ENCODE measurements around the gene SEPTIN8.

Gene SEPTIN8

GRCh38 chr5:132761321-132762240, 15.5 kb downstream of the SEPTIN8 start:
- Mint-ChIP-seq H3K9me3 (no peaks in the 10 kb centered on the region), H3K27ac (peak overlapping the region; percentile 21), H3K4me3 (no peak overlapping the region), H3K27me3 (peaks cover 1% of the 10 kb centered on the region), H3K36me3 (ENCODE audit: low read depth) (peaks cover 61% of the 10 kb centered on the region), H3K4me1 (ENCODE audit: low read depth) (peaks cover 61% of the 10 kb centered on the region)
- intact Hi-C loops (cut with micrococcal nuclease), result no loop called here

GRCh38 chr5:132760601-132761317, 16.3 kb downstream of the SEPTIN8 start:
- peaks cover 56% of the 10 kb centered on the region for H3K4me1 Mint-ChIP-seq (ENCODE audit: low read depth)
- H3K27ac Mint-ChIP-seq, result no peak overlapping the region
- H3K4me3 Mint-ChIP-seq, result no peak overlapping the region
- intact Hi-C loops (cut with micrococcal nuclease), result no loop called here
- peaks cover 61% of the 10 kb centered on the region for H3K36me3 Mint-ChIP-seq (ENCODE audit: low read depth)
- no peaks in the 10 kb centered on the region for H3K9me3 Mint-ChIP-seq
- no peaks in the 10 kb centered on the region for H3K27me3 Mint-ChIP-seq

- peaks cover 58% of the 10 kb centered on the region for H3K36me3 Mint-ChIP-seq (ENCODE audit: low read depth)
- H3K4me1 Mint-ChIP-seq (ENCODE audit: low read depth), result peaks cover 50% of the 10 kb centered on the region
- no peaks in the 10 kb centered on the region for H3K9me3 Mint-ChIP-seq
- H3K27ac Mint-ChIP-seq, result no peak overlapping the region
- H3K27me3 Mint-ChIP-seq, result no peaks in the 10 kb centered on the region
- H3K4me3 Mint-ChIP-seq, result no peak overlapping the region
- intact Hi-C loops (cut with micrococcal nuclease), result no loop called here
Observed at GRCh38 chr5:132760049-132760420, 17.0 kb downstream of the SEPTIN8 start.

- no peak overlapping the region for H3K4me3 Mint-ChIP-seq
- no peaks in the 10 kb centered on the region for H3K9me3 Mint-ChIP-seq
- intact Hi-C loops (cut with micrococcal nuclease), result no loop called here
- peaks cover 51% of the 10 kb centered on the region for H3K36me3 Mint-ChIP-seq (ENCODE audit: low read depth)
- H3K4me1 Mint-ChIP-seq (ENCODE audit: low read depth), result peaks cover 44% of the 10 kb centered on the region
- no peak overlapping the region for H3K27ac Mint-ChIP-seq
- H3K27me3 Mint-ChIP-seq, result no peaks in the 10 kb centered on the region
Observed at GRCh38 chr5:132759114-132760048, 17.7 kb downstream of the SEPTIN8 start.

GRCh38 chr5:132758451-132758850, 18.6 kb downstream of the SEPTIN8 start:
- no peak overlapping the region for H3K4me3 Mint-ChIP-seq
- H3K27me3 Mint-ChIP-seq, result no peaks in the 10 kb centered on the region
- no peaks in the 10 kb centered on the region for H3K9me3 Mint-ChIP-seq
- intact Hi-C loops (cut with micrococcal nuclease), result no loop called here
- peaks cover 34% of the 10 kb centered on the region for H3K4me1 Mint-ChIP-seq (ENCODE audit: low read depth)
- H3K36me3 Mint-ChIP-seq (ENCODE audit: low read depth), result peaks cover 42% of the 10 kb centered on the region
- no peak overlapping the region for H3K27ac Mint-ChIP-seq

- no peak overlapping the region for H3K27ac Mint-ChIP-seq
- H3K27me3 Mint-ChIP-seq, result peaks cover 6% of the 10 kb centered on the region
- no peak overlapping the region for H3K4me3 Mint-ChIP-seq
- no peaks in the 10 kb centered on the region for H3K9me3 Mint-ChIP-seq
- H3K4me1 Mint-ChIP-seq (ENCODE audit: low read depth), result peaks cover 15% of the 10 kb centered on the region
- peaks cover 36% of the 10 kb centered on the region for H3K36me3 Mint-ChIP-seq (ENCODE audit: low read depth)
- intact Hi-C loops (cut with micrococcal nuclease), result no loop called here
Observed at GRCh38 chr5:132756542-132756941, 20.5 kb downstream of the SEPTIN8 start.

GRCh38 chr5:132754947-132755346, 22.1 kb downstream of the SEPTIN8 start:
- Mint-ChIP-seq H3K27me3 (peaks cover 13% of the 10 kb centered on the region), H3K4me1 (ENCODE audit: low read depth) (no peaks in the 10 kb centered on the region), H3K9me3 (no peaks in the 10 kb centered on the region), H3K4me3 (no peak overlapping the region), H3K27ac (no peak overlapping the region), H3K36me3 (ENCODE audit: low read depth) (peaks cover 22% of the 10 kb centered on the region)
- intact Hi-C loops (cut with micrococcal nuclease), result loop anchor here (1.0 kb wide), 1 partner anchor 65 kb away; no protein-coding TSS in a partner anchor

- Mint-ChIP-seq H3K27ac (no peak overlapping the region), H3K9me3 (no peaks in the 10 kb centered on the region), H3K36me3 (ENCODE audit: low read depth) (peaks cover 18% of the 10 kb centered on the region), H3K4me1 (ENCODE audit: low read depth) (no peaks in the 10 kb centered on the region), H3K4me3 (no peak overlapping the region), H3K27me3 (peaks cover 22% of the 10 kb centered on the region)
- intact Hi-C loops (cut with micrococcal nuclease), result no loop called here
Observed at GRCh38 chr5:132754111-132754510, 22.9 kb downstream of the SEPTIN8 start.

- peaks cover 29% of the 10 kb centered on the region for H3K27me3 Mint-ChIP-seq
- H3K4me1 Mint-ChIP-seq (ENCODE audit: low read depth), result no peaks in the 10 kb centered on the region
- intact Hi-C loops (cut with micrococcal nuclease), result no loop called here
- no peaks in the 10 kb centered on the region for H3K9me3 Mint-ChIP-seq
- no peak overlapping the region for H3K27ac Mint-ChIP-seq
- H3K36me3 Mint-ChIP-seq (ENCODE audit: low read depth), result peaks cover 12% of the 10 kb centered on the region
- H3K4me3 Mint-ChIP-seq, result no peak overlapping the region
Observed at GRCh38 chr5:132753135-132753987, 23.7 kb downstream of the SEPTIN8 start.

GRCh38 chr5:132752581-132753125, 24.4 kb downstream of the SEPTIN8 start:
- intact Hi-C loops (cut with micrococcal nuclease), result no loop called here
- Mint-ChIP-seq H3K4me1 (ENCODE audit: low read depth) (no peaks in the 10 kb centered on the region), H3K27ac (no peak overlapping the region), H3K9me3 (no peaks in the 10 kb centered on the region), H3K27me3 (peaks cover 36% of the 10 kb centered on the region), H3K4me3 (no peak overlapping the region), H3K36me3 (ENCODE audit: low read depth) (peaks cover 9% of the 10 kb centered on the region)

- intact Hi-C loops (cut with micrococcal nuclease), result no loop called here
- H3K27me3 Mint-ChIP-seq, result peaks cover 39% of the 10 kb centered on the region
- no peak overlapping the region for H3K4me3 Mint-ChIP-seq
- no peak overlapping the region for H3K27ac Mint-ChIP-seq
- peaks cover 9% of the 10 kb centered on the region for H3K36me3 Mint-ChIP-seq (ENCODE audit: low read depth)
- no peaks in the 10 kb centered on the region for H3K9me3 Mint-ChIP-seq
- H3K4me1 Mint-ChIP-seq (ENCODE audit: low read depth), result no peaks in the 10 kb centered on the region
Observed at GRCh38 chr5:132751971-132752580, 25.0 kb downstream of the SEPTIN8 start.

GRCh38 chr5:132751444-132751843, 25.6 kb downstream of the SEPTIN8 start:
- intact Hi-C loops (cut with micrococcal nuclease), result no loop called here
- Mint-ChIP-seq H3K36me3 (ENCODE audit: low read depth) (peaks cover 9% of the 10 kb centered on the region), H3K4me3 (no peak overlapping the region), H3K27me3 (peaks cover 42% of the 10 kb centered on the region), H3K4me1 (ENCODE audit: low read depth) (no peaks in the 10 kb centered on the region), H3K9me3 (no peaks in the 10 kb centered on the region), H3K27ac (no peak overlapping the region)
